T47D (cell line): Measurements from ENCODE around the gene ASB18.

Experiments
- DNase-seq, 2 experiments: peaks; one replicate each; pipeline versions ENCODE4 v3.0.0 to v3.0.0-alpha.2; 2011 to 2012; ENCODE audit warnings: low read depth in 1 of 2, low spot score in 1 of 2
- JUND ChIP-seq: IDR thresholded peaks from 2 replicates; pipeline ENCODE4 v1.6.1; 2012; ENCODE audit warnings: low read depth
- in situ Hi-C: cut with HindIII; loops from 2 replicates; pipeline ENCODE4 v1.10.0; 2016; ENCODE audit warnings: low sequenced_read_pairs, low pct_unique_long_range_greater_than_20kb

ASB18 gene

GRCh38 chr2:236169741-236170589, 94.2 kb downstream of the ASB18 start:
- TF ChIP-seq JUND = no peak
- in situ Hi-C loops = no loop called here
- no peak for DNase-seq

DNA sequence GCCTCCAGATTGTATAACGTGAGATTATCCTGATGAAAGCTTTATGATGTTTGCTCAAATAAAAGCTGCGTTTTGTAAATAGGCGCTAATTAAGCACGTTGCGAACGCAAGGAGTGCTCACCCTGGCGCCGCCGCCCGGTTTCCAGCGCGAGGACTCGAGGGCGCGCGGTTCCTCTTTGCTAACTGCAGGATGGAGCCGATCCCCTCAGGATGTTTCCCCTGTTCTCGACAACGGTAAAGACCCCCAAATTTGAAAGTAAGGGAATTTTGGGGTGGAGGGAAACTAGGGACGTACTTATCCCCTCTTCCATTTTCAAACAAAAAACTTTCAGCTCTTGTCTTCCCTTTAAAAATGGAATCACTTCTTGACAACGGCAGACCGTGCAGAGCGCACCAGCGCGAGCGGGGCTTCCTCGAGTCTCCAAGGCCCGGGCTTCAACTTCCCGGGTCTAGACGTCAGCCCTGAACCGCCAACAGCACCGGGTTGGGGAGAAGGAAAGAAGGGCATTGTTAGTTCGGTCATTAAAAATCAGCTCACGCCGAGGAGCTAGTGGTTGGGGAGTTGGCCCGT, 95.0 kb downstream of the ASB18 start:
- DNase-seq = no peak
- TF ChIP-seq JUND = no peak
- in situ Hi-C loops = no loop called here

DNA sequence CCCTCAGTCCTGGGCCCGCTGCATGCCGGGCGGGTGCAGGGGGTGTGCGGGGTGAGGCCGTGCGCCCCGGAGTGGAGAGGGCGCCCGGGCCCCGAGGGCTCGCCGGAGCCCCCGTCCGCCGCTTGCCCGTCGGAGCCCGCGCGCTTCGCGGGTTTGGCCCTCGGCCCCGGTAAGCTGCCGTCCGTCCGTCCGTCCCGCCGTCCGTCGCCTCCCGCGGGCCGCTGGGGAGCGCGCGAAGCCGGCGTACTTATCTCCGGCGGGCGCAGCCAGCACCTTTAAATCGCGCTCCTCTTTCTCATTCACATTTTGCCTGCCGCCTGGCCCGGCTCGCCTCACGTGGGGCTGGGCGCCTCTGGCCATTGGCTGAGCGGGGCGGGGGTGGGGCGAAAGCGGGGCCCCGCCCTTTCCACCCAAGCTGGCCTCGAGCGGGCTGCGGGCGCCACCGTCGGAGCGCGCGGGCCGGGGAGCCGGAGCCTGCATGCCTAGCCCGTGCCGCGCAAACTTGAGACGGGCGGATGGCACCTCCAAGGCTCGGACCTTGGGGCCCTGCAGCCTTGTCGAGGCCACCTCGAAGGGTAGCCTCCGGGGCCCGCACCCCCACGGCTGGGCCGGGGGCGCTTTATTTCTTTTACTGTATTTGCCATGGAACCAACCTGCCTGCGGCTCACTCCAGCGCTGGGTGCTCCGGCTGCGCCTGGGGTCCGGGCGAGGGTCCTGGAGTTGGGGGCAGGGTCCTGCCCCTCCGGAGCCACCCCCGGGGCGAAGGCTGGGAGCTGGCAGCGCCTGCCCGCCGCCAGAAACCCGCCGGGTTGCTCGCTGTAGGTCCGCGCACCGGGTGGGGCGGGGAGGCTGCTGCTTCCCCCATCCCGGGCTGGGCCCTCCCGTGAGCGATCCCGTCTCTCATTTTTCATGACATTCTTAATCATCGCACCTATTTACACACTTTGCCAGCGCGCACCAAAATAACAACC, 95.8 kb downstream of the ASB18 start, which contains the start of gene GBX2:
TSS of gene GBX2 (minus strand) at position 277 of the 971 bp plus-strand sequence. CDS start 415 bp downstream, outside the sequence.
- TF ChIP-seq JUND = no peak
- in situ Hi-C loops = no loop called here
- DNase-seq = no peak

DNA sequence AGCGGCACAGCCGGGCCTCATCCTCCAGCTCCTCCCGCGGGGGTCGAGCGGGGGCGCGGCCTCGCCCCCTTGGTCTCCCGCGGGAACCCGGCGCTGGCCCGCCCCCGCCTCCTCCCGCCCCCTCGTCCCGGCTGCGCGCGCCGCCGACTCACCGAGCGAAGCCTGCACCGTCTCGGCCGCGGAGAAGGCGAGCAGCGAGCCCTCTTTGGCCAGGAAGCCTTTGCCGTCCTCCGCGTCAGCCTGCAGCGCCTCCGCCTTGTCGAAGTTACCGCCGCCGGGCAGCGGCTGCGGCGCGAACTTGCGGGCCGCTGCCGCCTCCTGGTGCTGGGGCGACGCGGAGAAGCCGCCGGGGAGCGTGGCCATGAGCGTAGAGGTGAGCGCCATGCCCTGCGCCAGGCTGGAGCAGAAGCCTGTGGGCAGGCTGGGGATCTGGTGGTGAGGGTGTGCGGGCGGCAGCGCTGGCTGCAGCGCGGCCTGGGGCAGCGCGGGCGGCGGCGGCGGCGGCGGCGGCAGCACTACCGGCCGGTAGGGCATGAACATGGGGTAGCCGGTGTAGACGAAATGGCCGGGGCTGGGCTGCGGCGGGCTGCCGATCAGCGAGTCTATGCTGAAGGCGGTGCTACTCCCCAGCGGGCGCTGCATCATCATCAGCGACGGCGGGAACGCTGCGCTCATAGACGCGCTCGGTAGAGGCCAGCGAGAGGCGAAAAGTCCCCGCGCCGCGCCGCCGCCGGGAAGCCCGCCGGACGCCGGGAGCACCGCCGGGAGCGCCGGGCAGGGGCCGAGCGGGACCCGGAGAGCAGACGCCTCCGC, 96.7 kb downstream of the ASB18 start:
- no peak for TF ChIP-seq JUND
- peak; percentile 67 to 82 for DNase-seq
- in situ Hi-C loops = no loop called here

GRCh38 chr2:236166796-236167296, 97.4 kb downstream of the ASB18 start:
- in situ Hi-C loops = no loop called here
- TF ChIP-seq JUND = no peak
- DNase-seq = no peak

GRCh38 chr2:236165842-236166795, 98.1 kb downstream of the ASB18 start:
- in situ Hi-C loops = no loop called here
- no peak for DNase-seq
- no peak for TF ChIP-seq JUND

- no peak for TF ChIP-seq JUND
- DNase-seq = no peak
- in situ Hi-C loops = no loop called here
Measured at GRCh38 chr2:236164925-236165841, 99.0 kb downstream of the ASB18 start.

GRCh38 chr2:236164201-236164924, 99.8 kb downstream of the ASB18 start:
- in situ Hi-C loops = no loop called here
- TF ChIP-seq JUND = no peak
- DNase-seq = no peak

DNA sequence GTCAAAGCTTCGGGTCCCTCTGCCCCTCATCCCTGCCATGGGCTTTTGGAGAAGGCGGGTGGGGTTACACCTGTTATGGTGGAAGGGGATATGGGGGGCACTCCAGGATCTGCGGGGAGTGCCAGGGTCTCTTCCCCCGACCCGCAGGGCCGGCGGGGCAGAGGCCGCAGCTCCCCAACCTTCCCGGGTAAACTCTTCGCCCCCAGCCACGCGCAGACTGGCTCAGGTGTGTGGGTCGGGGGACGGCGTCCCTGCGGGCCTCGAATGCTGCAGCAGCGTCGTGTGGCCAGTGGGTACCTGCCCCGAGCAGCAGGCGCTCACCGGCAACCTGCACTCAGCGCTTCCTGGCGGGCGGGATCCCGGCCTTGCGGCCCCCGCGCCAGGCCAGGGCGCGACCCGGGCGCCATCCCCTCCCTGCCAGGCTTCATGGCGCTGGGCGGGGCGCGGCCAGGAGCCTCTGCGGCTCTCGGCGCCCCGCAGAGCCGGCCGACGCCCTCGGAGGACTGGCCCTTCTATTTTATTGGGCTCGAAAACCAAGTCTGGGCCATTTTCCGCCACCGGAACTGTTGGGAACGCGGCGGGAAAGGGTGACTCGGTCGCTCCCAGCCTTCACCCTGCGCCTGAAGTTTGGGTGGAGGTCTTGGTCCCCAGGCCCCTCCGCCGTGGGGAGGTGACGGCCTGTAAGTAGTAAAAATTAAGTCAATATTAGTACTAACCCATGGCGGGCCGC, 100.6 kb downstream of the ASB18 start:
- TF ChIP-seq JUND = no peak
- in situ Hi-C loops = no loop called here
- DNase-seq = no peak
